ENCODE data around the gene RNF207.

GRCh38 chr1:6163191-6163972, 42.5 kb upstream of the RNF207 start:
- TF ChIP-seq CTCF (IDR thresholded peaks at IDR 0.05; ENCODE audit: insufficient read depth, low read length, poor library complexity, severe bottlenecking) (no peak), EZH2phosphoT487 (conservative IDR thresholded peaks at IDR 0.05; ENCODE audit: low read length) (no peak)

Data from SU-DHL-6 (cell line).